SW480 (cell line): ENCODE results near the gene DOK5.
A peak's percentile ranks its signal among the peaks of the same experiment; 100 is the strongest.

Experiments
- DNase-seq: peaks from one replicate; pipeline ENCODE4 v3.0.0-alpha.2; 2016; ENCODE audit warnings: low spot score

The DOK5 gene

DNA sequence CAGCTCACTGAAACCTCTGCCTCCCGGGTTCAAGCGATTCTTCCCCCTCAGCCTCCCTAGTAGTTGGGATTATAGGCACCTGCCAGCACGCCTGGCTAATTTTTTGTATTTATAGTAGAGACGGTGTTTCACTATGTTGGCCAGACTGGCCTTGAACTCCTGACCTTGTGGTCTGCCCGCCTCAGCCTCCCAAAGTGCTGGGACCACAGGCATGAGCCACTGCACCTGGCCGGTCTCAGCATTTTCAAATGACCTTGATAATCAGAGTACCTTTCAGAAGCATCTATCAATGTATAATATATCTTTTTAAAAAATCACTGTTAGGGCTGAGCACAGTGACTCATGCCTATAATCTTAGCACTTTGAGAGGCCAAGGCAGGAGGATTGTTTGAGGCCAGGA is 143.0 kb downstream of the DOK5 start:
- no peak for DNase-seq

DNA sequence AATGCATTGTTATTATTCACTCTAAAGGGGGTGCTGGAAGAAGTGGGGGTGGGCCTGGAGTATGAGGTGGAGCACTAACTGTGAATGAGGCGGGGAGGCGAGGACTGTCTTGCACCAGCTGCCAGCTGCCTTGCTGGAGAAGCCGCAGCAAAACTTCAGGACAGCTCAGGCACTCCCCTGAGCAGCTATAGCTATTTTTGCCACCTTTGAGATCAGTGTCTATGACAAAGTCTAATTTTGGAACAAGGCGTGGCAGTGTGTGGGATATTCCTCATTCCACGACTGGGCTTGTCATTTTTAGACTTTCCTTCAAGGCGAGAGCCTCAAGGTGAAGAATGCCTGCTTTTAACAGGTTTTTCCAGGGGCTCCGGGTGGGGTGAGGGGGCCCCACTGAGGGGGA is 143.8 kb downstream of the DOK5 start:
- DNase-seq, result peak; percentile 29

DNA sequence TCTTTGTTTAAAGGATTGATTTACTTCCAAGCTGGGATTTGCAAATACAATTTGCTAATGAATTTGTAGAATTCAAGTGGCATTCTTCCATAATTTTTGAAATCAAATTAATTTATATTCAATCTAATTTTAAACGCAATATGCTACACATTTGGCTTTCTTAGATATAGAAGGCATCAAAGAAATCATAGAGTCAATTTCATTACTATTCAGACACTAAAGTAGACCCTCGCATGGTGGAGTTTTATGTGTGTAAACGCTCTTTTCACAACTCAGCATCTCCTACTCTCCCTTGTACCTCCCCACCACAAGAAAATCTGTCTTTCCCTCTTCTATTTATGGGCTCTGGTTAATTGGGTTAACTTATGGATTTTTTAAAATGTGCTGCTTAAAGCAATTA is 144.3 kb downstream of the DOK5 start:
- no peak for DNase-seq

DNA sequence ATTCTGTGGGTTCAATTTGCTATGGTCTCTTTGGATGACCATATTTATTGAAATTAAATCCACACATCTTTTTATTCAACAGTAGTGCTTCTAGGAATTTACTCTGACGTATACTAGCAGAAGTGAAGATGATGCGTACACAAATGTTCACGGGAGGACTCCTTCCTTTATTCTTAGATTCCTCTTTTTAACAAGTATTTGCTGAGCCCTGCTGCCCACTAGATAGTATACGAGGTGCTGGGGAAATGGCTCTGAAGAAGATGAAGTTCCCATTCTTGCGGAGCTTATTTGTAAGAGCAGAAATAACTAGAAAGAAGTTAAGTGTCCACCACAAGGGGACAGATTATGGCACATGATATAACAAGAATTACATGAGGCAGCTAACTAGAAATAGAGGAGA is 145.2 kb downstream of the DOK5 start:
- DNase-seq, result no peak

DNA sequence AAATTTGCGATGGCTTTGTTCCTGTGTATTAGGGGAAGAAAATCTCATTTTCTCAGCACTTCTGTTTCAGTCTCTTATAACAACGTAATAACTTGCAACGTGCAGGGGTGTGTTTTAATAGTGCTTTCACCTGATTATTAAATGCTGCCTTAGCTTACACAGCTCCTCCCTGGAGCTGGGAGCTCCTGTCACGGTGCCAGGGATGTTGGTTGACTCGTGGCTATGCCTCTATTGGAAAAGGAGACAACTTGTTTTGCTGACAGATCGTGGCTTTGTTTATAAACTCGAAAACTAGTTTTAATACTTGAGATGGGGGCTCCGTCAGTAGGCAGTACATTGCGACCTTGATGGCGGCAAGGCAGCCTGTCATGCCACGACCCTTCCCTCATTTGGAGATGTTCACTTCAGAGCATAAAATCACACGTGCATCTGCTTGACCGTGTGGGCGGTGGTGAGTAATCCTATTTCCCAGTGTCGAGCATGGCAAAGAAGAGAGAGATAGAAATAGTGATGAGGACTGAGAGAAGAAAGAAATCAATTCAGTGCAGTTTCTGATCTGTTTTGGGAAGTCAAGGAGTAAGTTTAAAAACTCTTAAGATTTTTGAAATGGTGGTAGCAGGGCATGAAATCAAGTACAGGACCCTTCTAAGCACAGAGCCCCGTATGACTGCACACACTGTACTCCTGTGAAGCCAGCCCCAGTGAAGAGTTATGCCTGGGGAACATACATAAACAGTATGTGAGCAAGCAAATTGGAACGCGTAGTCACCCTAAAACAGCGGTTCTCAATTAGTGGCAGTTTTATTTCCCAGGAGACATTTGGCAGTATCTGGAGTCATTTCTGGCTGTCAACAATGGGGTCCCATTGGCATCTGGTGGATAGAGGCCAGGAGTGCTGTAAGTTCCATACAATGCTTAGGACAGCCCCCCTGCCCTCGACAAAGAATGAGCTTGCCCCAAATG is 147.2 kb downstream of the DOK5 start:
- peak; percentile 37 for DNase-seq

DNA sequence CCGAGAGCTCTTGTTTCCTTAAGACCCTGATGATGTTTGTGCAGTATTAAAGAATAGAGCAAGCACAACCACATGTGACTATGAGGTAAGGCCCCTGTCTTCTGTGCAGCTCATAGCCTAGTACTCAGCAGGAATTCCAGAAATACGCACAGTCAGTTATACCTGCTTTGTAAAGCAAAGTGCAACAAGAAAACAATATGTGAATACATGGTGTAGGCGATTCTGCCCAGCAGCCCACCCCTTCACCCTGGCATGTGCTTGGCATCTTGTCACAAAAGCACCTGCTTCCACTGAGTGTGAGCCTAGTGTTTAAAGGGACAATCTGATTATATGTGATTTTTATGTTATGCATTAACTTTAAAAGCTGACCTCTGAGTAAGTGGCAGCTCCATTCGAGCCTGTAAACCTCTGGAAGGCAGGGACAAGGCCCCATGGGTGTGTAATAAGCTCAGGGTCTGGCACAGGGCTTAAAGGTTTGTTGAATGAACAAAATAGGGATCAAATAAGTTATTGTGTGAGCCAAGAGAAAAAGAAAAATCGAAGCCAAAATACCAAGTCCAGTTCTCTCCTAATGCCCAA is 148.7 kb downstream of the DOK5 start:
- no peak for DNase-seq

DNA sequence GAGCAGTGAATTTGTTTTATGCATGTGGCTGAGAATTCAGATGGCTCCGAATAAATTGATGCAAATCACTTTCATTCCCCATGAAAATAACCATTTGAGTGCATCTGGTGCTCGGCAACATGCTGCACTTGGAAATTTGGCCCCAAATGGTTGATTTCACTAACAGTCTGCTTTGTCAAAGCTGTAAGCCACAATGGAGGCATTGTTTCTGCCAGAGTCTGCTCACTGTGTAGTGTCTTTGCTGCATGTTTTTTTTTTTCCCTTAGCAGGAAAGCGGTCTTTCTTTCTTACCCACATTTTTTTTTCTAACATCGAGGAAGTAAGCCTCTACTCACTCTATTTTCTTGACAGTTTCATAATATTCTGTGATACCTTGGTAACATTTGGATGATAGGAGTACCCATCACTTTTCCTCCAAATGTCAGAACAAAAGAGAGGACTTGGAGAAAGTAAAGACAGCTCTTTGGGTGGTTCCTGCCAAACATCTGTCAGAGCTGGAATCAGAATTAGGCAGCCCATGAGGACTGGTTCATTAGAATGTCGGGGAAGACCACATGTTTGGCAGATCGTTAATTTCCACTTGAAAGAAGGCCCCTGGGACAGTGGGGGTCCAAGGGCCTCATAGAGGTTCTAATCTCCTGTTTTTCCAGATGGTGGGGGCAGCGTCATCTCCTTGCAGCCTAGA is 149.5 kb downstream of the DOK5 start:
- DNase-seq, result peak; percentile 19

DNA sequence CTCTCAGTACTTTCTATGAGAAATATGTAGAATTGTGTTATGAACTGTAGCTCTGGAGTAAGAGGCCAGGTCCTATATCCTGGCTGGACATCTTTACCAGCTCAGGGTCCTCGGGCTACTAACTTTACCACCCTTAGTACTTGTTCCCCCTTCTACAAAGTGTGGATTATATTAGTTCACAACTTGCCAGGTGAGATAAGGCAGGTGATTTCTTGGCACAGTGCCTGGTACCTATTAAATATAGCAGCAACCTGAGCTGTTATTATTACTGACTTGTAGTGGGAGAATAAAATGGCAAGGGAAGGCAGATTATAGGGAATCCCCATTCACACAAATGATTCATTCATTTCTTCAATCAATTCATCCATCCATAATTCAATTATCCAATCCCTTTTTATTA is 150.1 kb downstream of the DOK5 start:
- DNase-seq, result no peak

DNA sequence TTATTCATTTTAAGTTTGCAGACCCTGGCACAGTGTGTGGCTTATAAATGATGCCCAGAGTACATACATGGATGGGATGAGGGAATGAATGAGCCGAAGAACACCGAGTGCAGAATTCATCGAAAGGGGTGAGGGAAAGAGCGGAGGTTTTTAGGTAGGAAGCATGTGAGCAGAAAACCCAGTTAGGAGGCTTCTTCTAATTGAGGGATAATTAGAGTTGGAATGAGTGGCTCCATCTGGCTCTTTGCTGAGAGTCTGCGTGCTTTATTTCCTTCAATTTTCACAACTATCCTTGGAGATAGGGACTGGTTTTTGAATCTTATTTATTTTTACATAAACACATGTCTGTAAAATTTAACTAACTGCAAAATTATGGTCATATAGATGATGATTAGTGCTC is 150.7 kb downstream of the DOK5 start:
- DNase-seq, result no peak

DNA sequence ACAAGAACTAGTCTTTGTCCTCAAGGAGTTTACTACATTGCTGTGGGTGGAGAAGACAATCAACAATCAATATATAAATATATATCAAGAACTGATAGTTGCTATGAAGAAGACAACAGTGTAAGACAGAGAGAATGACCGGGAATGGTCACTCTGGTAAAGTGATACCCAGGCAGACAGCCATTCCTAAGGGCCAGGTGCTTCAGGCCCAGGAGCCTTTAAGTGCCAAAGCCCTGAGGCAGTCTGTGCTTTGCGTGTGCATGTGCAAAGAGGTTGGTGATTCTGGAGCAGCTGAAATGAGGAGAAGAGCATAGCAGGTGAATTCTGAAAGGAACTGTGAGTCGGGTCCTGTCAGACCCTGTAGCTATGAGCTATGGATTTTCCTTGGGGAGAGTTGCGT is 154.2 kb downstream of the DOK5 start:
- DNase-seq, result no peak

DNA sequence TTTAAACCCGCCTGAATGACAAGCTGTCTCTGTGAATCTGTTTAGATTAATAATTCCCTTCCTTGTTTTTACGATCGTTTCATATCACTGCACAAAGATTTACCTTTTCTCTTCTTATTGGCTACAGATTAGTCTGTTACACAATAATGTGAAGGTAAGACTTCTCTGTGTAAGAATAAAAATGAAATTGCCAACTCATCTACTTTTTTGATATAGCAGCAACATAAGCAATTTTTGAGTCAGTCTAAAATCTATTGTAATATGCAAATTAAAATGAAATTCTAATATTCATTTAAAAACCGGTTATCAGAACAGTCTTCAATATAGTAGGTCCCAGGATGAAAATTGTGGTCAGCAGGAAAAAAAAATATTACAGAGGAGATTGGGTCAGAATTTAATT is 155.2 kb downstream of the DOK5 start:
- DNase-seq, result no peak

DNA sequence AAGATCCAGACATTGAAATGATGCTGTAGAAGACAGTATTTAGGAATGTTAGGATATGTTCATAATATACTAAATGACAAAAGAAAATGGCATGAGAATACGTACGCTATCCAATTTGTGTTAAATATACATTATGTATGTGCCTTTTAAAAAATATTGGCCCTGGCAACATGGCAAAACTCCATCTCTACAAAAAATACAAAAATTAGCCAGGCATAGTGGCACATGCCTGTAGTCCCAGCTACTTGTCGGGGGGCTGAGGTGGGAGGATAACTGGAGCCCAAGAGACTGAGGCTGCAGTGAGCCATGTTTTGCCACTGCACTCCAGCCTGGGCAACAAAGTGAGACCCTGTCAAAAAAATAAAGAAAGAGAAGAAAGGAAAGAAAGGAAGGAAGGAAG is 155.7 kb downstream of the DOK5 start:
- no peak for DNase-seq

DNA sequence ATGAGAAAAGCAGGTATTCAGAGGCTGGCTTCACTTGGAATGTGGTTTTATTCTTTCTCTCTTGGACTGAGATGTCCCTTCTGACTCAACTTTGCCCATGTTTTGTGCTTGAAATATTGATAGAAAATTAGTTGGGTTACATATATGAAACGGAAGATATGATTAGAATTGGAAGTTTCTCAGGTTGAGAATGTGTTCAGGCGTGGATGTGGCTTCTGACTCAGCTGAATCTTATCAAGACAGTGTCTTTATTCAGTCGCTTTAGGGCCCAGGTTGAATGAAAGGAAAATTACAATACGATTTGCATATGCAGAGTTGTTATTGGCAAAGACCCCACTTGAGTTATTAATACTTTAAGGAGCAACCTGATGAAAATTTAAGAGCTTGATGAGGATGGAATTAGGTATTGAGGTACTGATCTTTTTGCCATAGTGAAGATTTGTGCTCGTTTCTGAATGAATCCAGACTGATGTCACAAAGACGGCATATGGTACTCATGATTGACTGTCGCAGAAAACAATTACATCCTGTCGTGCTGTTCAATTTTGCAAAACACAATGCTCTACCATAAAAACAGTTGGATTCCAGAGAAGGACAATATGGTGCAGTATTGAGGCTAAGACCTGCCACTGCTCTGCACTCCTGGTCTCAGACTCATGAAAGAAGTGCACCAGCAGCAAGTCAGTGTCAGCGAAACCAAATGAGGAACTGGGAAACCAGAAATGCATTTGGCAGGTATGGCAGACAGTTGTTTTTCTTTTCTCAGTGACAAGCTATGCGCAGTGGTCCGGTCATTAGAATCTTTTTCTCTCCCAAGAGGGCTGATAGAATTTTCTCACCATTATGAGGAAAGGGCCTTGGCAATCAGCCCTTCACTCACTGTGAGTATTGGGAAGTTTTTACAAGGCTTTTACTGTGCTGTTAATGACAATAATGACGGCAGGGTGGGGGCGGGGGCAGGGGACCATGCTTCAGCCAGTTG is 158.3 kb downstream of the DOK5 start:
- no peak for DNase-seq

DNA sequence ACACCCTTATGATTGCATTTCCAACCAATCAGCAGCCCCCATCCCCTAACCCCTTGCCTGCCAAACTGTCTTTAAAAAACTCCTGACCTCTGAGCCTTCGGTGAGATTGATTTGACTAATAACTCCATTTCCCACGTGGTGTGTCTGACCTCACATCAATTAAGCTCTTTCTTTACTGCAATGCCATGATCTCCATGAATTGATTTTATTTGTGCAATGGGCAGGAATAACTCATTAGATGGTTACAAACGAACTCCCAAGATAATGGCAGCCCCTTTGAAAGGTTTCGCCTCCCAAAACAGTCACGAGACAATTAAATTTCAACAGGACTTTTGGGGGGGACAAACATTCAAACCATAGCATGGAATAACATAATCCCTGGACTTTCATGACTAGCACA is 161.2 kb downstream of the DOK5 start:
- no peak for DNase-seq

DNA sequence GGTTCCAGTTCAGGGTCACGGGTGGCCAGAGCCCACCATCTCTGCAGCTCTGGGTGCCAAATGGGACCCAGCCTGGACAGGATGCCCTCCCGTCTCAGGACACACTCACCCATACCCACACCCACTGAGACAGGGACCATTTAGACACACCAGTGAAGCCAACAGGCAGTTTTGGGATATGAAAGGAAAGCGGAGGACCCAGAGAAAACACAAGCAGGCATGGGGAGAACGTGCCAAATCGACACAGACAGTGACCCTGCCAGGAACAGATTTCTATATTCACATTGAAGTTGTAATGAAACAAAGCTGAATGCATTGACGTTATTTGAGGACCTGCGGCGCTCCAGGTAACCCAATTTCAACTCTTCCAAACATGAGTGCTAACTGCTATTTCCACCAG is 164.5 kb downstream of the DOK5 start:
- no peak for DNase-seq

DNA sequence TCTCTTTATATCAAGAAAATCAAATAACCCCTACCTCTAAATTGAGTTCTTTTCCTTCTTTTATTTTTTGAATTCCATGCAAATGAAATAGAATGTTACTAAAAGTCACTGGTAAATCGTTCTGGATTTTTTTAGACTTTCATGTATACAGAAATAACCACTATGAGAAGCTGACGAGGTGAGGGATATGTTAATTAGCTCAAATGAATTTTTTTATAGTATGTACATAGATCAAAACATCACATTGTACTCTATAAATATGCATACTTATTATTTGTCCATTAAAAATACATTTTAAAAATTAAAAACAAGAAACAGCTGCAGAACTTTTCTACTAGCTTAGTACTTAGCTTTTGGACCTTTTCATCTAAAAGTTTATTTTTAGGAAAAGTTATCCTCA is 165.4 kb downstream of the DOK5 start:
- DNase-seq, result no peak

DNA sequence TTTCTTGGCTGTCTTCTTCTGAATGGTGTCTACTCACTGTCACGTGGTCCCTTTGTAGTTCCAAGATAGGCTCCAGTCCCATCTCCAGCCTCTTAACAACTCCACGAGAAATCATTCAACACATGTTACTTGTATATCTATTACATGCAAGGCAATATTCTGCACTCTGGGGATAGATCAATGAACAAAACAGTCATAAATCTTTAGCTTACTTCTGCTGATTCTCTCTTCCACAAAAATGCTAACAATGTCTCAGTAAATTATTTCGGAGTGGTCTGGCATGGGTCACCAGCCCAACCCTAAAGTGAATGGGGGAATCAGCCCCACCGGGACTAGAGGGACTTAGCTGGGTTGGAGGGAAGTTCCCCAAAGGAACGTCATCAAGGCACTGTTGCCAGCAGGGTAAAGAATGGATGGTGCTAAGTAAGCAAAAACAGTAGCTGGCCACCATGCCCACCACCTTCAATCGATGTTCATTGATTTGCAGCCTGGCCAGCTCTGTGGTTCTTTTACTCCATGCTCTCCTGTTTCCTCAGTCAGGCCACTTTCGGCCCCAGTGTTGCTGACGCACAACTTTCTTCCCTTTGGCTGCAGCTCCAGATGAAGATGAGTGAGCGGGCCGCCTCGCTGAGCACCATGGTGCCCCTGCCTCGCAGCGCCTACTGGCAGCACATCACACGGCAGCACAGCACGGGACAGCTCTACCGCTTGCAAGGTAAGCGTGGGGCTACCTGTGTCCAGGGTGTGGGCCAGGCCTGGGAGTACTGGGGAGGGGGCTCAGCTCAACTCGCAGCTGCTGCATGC is 167.7 kb downstream of the DOK5 start:
- no peak for DNase-seq

DNA sequence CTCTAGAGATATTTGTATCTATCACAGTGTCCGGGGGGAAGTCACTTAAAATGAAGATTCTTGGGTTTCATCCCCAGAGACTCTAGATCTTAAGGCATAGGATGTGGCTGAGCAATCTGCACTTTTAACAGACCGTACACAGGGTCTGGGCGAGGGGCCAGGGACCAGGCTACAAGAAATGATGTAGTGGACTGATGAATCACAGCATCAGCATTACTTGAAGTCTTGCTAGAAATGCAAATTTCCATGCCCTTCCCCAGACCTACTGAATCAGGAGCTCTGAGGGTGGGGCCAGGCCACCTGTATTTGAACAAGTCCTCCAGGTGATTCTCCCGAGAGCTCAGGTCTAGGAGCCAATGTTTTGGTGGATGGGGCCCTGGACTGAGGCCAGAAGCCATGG is 168.4 kb downstream of the DOK5 start:
- DNase-seq, result no peak

DNA sequence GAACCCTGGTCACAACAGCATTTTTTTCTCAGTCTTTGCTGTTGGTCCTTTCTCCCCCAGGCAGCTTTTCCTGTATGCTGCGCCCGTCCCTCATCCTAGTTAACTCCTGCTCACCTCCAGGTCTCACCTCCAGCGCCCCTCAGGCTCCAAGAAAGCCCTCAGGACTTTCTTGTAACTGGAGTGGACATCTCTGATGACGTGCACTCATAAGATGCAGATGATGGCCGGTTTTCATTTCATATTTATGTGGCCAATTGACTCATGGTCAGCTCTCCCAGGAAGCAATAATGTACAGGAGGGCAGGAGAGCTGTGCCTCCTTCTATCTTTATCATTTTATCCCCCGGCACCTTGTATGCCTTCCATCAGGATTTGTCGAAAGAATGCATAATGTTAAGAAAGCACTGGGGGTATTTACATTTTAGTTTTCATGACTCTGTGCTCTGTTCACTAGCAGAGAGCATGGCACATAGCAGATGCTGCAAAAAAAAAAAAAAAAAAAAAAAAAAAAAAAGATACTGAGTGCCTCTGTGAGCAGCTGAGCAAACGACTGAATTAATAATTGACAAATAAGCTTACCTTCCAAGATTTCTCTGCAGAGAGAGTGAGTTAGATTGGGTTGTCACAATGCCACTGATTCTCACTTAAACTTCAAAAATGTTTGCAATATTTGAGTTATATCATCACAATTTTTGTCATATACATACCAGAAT is 170.2 kb downstream of the DOK5 start:
- no peak for DNase-seq

DNA sequence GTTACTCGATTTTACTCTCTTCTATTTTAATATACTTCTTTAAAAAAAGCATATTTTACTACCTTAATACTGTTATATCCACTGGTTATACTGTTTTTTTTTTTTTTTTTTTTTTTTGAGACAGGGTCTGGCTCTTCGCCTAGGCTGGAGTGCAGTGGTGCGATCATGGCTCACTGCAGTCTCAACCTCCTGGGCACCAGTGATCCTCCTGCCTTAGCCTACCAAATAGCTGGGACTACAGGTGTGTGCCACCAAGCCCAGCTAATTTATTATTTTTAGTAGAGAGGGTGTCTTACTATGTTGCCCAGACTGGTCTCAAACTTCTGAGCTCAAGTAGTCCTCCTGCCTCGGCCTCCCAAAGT is 170.7 kb downstream of the DOK5 start:
- DNase-seq, result no peak
